GM18870 (cell line): Measurements from ENCODE around the gene AMN1.

Experiments
- ATAC-seq: cut with Tn5 transposase; IDR thresholded peaks from one replicate; pipeline ENCODE4 v1.9.1; 2021; ENCODE audit warnings: moderate library complexity; ENCODE audit not compliant: unreplicated experiment

Gene AMN1

GRCh38 chr12:31633464-31633863, 95.4 kb downstream of the AMN1 start:
- no peak for ATAC-seq

GRCh38 chr12:31631809-31632208, 97.0 kb downstream of the AMN1 start:
- ATAC-seq = no peak

- no peak for ATAC-seq
Measured at GRCh38 chr12:31631023-31631724, 97.6 kb downstream of the AMN1 start.

GRCh38 chr12:31629756-31630732, 98.8 kb downstream of the AMN1 start:
- no peak for ATAC-seq

GRCh38 chr12:31627456-31628054, 101.3 kb downstream of the AMN1 start:
- no peak for ATAC-seq

- ATAC-seq = no peak
Measured at GRCh38 chr12:31626270-31626995, 102.4 kb downstream of the AMN1 start.

- ATAC-seq = no peak
Measured at GRCh38 chr12:31622038-31622437, 106.8 kb downstream of the AMN1 start.
